Cardiac fibroblast (primary cell): ENCODE results near the gene ADAP1.
A peak's percentile ranks its signal among the peaks of the same experiment; 100 is the strongest.

Experiments used
- DNase-seq, 2 donors: peaks; one replicate each; pipeline versions ENCODE4 v3.0.0 to v3.0.0-alpha.2; 2010; ENCODE audit warnings: low read depth in 2 of 2
- H3K4me3 ChIP-seq, 2 donors: replicated peaks in 1 of 2; 1 replicate in 1 of 2; 2 replicates in 1 of 2; pipeline ENCODE4 v1.5.1; 2011; ENCODE audit warnings: low read depth in 2 of 2, low read length in 2 of 2, mild to moderate bottlenecking in 2 of 2, moderate library complexity in 1 of 2
- TF ChIP-seq, protein P1 (sequence below): IDR thresholded peaks from one replicate; pipeline ENCODE4 v1.5.1; 2011; ENCODE audit warnings: low read depth, mild to moderate bottlenecking, low read length, inconsistent platforms

ADAP1 gene

DNA sequence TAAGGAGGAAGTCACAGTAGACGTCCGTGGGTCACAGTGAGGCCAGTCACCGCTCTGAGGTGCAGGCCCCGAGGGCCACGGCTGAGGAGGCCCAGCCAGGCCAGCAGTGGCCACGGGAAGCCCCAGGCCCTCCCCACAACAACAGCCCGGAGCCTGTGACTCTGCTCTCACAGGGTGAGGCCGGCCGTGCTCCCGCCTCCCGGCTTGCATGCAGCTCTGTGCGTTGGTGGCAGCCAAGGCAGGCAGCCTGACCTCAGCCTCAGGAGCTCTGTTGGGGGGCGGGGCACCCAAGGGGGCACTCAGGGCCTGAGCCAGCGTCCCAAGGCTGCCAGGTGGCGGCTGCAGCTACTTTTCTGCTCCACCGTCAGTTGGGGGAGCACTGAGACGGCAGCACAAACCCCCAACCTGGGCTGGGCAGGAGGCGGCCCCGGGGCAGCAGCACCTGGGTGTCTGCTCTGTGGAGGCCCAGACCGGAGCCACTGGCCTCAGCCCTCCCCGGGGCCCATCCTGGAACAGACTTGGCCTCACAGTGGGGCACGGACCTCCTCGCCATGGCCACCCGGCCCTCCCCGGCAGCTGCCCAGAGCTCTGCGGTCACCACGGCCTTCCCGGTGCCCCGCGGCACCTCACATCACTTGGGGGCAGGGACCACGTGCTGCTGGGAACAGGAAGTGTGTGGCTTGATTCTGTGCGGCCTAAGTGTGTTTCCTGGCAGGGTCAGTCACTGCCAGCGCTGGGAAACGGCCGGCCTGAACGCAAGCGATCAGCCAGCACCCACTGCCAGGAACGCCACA, 41.8 kb upstream of the ADAP1 start:
- H3K4me3 ChIP-seq = no peak overlapping the region
- TF ChIP-seq, protein P1, sequence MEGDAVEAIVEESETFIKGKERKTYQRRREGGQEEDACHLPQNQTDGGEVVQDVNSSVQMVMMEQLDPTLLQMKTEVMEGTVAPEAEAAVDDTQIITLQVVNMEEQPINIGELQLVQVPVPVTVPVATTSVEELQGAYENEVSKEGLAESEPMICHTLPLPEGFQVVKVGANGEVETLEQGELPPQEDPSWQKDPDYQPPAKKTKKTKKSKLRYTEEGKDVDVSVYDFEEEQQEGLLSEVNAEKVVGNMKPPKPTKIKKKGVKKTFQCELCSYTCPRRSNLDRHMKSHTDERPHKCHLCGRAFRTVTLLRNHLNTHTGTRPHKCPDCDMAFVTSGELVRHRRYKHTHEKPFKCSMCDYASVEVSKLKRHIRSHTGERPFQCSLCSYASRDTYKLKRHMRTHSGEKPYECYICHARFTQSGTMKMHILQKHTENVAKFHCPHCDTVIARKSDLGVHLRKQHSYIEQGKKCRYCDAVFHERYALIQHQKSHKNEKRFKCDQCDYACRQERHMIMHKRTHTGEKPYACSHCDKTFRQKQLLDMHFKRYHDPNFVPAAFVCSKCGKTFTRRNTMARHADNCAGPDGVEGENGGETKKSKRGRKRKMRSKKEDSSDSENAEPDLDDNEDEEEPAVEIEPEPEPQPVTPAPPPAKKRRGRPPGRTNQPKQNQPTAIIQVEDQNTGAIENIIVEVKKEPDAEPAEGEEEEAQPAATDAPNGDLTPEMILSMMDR = no peak
- DNase-seq = no peak

DNA sequence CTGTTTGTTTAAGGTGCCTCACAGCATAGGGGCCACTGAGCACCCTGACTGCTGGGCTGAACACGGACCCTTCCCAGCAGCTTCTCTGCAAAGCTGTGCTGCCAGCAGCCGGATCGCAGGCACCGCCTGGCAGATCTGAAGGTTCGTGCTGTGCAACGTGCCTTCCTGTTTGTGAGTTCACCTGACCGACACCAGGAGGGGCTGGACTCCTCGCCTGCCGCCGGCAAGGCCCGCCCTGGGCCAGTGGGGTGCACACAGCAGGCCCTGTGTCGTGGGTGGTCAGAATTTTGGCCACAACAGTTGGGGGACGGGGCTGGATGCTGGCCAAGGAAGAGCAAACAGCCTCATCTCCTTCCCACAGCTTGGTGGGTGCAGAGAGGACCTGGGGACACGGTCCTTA, 41.1 kb upstream of the ADAP1 start:
- no peak overlapping the region for H3K4me3 ChIP-seq
- no peak for DNase-seq
- TF ChIP-seq, protein P1 = no peak

GRCh38 chr7:994592-995308, 40.3 kb upstream of the ADAP1 start:
- TF ChIP-seq, protein P1 = no peak
- no peak overlapping the region for H3K4me3 ChIP-seq
- no peak for DNase-seq

DNA sequence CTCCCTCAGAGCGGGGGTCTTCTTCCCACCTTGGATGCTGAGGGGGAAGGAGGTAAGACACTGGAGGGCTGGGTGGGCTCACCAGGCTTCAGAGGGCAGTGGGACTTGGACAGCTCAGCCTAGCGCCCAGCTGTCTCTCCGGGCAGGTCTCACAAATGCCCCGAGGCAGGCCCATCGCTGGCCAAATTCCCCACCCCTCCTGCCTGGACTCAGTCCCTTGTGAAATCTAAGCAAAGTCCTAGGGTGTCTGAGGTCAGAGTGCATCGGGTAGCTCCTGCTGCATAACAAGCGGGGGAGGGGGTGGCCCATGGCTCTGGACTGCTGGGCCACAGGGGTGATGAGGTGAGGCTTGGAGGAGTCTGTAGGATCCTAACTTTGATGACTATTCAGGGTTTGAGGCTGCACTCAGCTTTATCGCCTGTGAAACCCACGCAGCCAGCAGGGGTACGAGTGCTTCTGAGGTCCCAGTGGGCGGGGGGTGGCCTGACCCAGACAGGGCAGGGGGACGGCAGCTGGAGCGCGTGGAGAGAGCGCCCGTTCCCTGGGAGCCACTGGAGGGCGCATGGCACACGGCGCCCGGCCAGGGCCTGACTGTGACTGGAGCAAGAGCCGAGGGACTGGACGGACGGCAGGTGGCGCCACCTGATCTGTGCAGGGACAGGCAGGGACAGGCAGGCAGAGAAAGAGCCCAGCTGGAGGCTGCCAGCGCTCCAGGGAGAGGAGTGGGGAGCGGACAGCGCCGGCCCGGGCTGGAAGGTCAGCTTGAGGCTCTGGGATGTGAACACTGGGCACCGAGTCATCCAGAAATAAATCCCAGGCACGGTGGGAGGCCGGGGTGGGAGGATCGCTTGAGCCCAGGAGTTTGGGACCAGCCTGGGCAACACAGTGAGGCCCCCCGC, 38.5 kb upstream of the ADAP1 start:
- peak; percentile 96 to 97 for DNase-seq
- H3K4me3 ChIP-seq = no peak overlapping the region

DNA sequence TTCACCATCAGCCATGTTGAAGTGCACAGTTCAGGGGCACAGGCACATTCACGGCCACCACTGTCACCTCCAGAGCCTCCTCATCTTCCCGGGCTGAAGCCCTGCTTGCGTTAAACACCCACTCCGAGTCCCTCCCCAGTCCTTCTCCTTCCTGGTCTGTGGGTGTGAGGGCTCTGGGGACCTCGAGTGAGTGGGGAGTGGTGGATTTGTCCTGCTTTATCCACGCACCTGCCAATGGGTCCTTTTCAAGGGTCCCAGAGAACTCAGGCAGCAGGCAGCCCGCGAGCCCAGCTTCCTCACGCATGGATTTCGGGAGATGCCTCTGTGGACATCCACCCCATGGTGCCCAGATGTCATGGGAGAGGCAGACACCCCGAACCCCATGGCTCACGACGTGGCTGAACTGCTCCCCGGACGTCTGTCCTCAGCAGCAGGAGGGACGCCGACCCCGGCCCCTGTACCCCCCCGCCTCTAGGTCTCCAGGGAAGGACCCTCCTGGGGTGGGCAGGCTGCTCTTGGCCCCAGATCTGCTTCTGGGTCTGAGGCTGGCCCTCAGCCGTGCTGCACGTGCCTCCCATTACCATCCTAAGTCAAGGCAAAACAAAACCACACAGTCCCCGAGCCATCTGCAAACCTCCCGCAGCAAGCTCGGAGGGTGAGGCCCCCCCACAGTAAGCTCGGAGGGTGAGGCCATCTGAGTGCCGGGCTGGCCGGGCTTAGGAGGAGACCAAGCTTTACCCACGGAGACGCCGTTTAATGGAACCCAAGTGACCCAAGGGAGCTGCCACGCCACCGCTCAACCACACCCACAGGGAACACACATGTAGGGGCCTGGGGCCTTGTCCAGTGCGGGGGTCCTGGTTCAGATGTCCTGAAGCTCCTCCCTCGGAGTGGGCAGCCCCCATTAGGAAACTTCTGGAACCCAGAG, 37.5 kb upstream of the ADAP1 start:
- TF ChIP-seq, protein P1 = no peak
- no peak overlapping the region for H3K4me3 ChIP-seq
- no peak for DNase-seq

More for the DNA sequence above, 38.5 kb upstream of the ADAP1 start:
- TF ChIP-seq, protein P1 = peak; percentile 100
